Lower lobe of right lung (tissue), 2 donors: Measurements from ENCODE around the gene CREBBP. TPM values are rescaled to one million over a fixed set of nuclear protein-coding genes. Genes with fewer than 3 reads are reported as not detected.

ENCODE experiments used
- ATAC-seq, 2 donors: fragments of 200-7000 bp; cut with Tn5 transposase; one replicate each; pipeline ENCODE4 v1.9.1; 2020 to 2022; ENCODE audit warnings: mild to moderate bottlenecking in 2 of 2, moderate library complexity in 2 of 2
- DNase-seq: peaks from one replicate; pipeline ENCODE4 v3.0.0-alpha.2; 2020
- H3K27ac ChIP-seq: fragments of 200-600 bp; one replicate; pipeline ENCODE4 v1.8.0; 2022
- H3K27me3 ChIP-seq: fragments of 200-600 bp; one replicate; pipeline ENCODE4 v1.8.0; 2022; ENCODE audit warnings: low read depth
- H3K36me3 ChIP-seq: fragments of 200-600 bp; one replicate; pipeline ENCODE4 v1.8.0; 2022; ENCODE audit warnings: mild to moderate bottlenecking
- H3K4me1 ChIP-seq: fragments of 200-600 bp; one replicate; pipeline ENCODE4 v1.8.0; 2022
- H3K4me3 ChIP-seq: fragments of 200-600 bp; one replicate; pipeline ENCODE4 v1.8.0; 2022; ENCODE audit warnings: mild to moderate bottlenecking
- H3K9me3 ChIP-seq: fragments of 200-600 bp; one replicate; pipeline ENCODE4 v1.8.0; 2022
- CTCF ChIP-seq: fragments of 200-600 bp; IDR thresholded peaks from one replicate; pipeline ENCODE4 v1.8.0; 2022; ENCODE audit warnings: antibody characterized with exemption, mild to moderate bottlenecking
- intact Hi-C: fragments of 100-400 bp; cut with DNase I; formaldehyde crosslinking; loops from one replicate; pipeline ENCODE4 v1.11.0; 2022
- total RNA-seq: library from RNA; stranded (reverse); fragmentation: NEBNext Ultra II Directional; extraction: Animal tissue kit (Norgen Biotek cat#: 25700); gene quantifications from one replicate; pipeline ENCODE4 v1.2.1, GENCODE V29; 2021
- donor health status: DM: no; HTN: yes; CAD: no; lungs with severe emphysema.

The CREBBP gene
- total RNA-seq, 1 donor from 2014 or later = 78.3 TPM

GRCh38 chr16:3832668-3833067 is 47.8 kb downstream of the CREBBP start:
- Histone ChIP-seq H3K36me3 (peaks cover 4% of the 10 kb centered on the region), H3K27ac (no peak overlapping the region), H3K4me3 (no peak overlapping the region), H3K9me3 (peaks cover 14% of the 10 kb centered on the region), H3K4me1 (peaks cover 6% of the 10 kb centered on the region), H3K27me3 (no peaks in the 10 kb centered on the region)
- intact Hi-C loops = no loop called here
- TF ChIP-seq CTCF = no peak
- no peak for ATAC-seq
- DNase-seq = no peak

- no peaks in the 10 kb centered on the region for H3K27me3 ChIP-seq
- H3K4me1 ChIP-seq = peaks cover 11% of the 10 kb centered on the region
- no peak for TF ChIP-seq CTCF
- H3K27ac ChIP-seq = no peak overlapping the region
- no peak for DNase-seq
- no peak for ATAC-seq
- peaks cover 14% of the 10 kb centered on the region for H3K9me3 ChIP-seq
- H3K36me3 ChIP-seq = peaks cover 4% of the 10 kb centered on the region
- H3K4me3 ChIP-seq = no peak overlapping the region
- intact Hi-C loops = no loop called here
Observed at GRCh38 chr16:3830625-3831254, 49.8 kb downstream of the CREBBP start.

- DNase-seq = no peak
- TF ChIP-seq CTCF = no peak
- ATAC-seq = no peak
- H3K4me1 ChIP-seq = peaks cover 12% of the 10 kb centered on the region
- peaks cover 4% of the 10 kb centered on the region for H3K36me3 ChIP-seq
- peaks cover 14% of the 10 kb centered on the region for H3K9me3 ChIP-seq
- intact Hi-C loops = no loop called here
- no peak overlapping the region for H3K27ac ChIP-seq
- H3K4me3 ChIP-seq = no peak overlapping the region
- H3K27me3 ChIP-seq = no peaks in the 10 kb centered on the region
Observed at GRCh38 chr16:3829631-3830536, 50.6 kb downstream of the CREBBP start.

GRCh38 chr16:3825940-3826339 is 54.6 kb downstream of the CREBBP start:
- H3K27me3 ChIP-seq = no peaks in the 10 kb centered on the region
- peaks cover 4% of the 10 kb centered on the region for H3K36me3 ChIP-seq
- DNase-seq (no peak), ATAC-seq (no peak)
- H3K27ac ChIP-seq = no peak overlapping the region
- no peak for TF ChIP-seq CTCF
- no peak overlapping the region for H3K4me3 ChIP-seq
- intact Hi-C loops = no loop called here
- no peaks in the 10 kb centered on the region for H3K9me3 ChIP-seq
- H3K4me1 ChIP-seq = peaks cover 50% of the 10 kb centered on the region

- peaks cover 4% of the 10 kb centered on the region for H3K36me3 ChIP-seq
- no peak overlapping the region for H3K4me3 ChIP-seq
- TF ChIP-seq CTCF = no peak
- peaks cover 58% of the 10 kb centered on the region for H3K4me1 ChIP-seq
- intact Hi-C loops = no loop called here
- ATAC-seq (no peak), DNase-seq (no peak)
- no peak overlapping the region for H3K27ac ChIP-seq
- no peaks in the 10 kb centered on the region for H3K27me3 ChIP-seq
- H3K9me3 ChIP-seq = no peaks in the 10 kb centered on the region
Observed at GRCh38 chr16:3825103-3825502, 55.4 kb downstream of the CREBBP start.
